Osteocyte (in vitro differentiated cells): Measurements from ENCODE around the gene DYNLL1. TPM values are rescaled to one million over a fixed set of nuclear protein-coding genes. Genes with fewer than 3 reads are reported as not detected.
"Not testable (repeated sequence)": the region's sequence is repeated elsewhere in the genome, so short reads cannot be mapped to it uniquely, and the experiment has no call there.

Source experiments
- DNase-seq: peaks from one replicate; pipeline ENCODE4 v3.0.0; 2021; ENCODE audit warnings: mixed read lengths; ENCODE audit not compliant: unreplicated experiment; ENCODE audit errors: extremely low spot score
- H3K27ac Mint-ChIP-seq: one replicate; pipeline ENCODE4 v1.8.0; 2021; ENCODE audit warnings: mild to moderate bottlenecking, mixed read lengths; ENCODE audit not compliant: unreplicated experiment
- H3K27me3 Mint-ChIP-seq: one replicate; pipeline ENCODE4 v1.8.0; 2021; ENCODE audit warnings: mixed read lengths; ENCODE audit not compliant: unreplicated experiment
- H3K36me3 Mint-ChIP-seq: one replicate; pipeline ENCODE4 v1.8.0; 2021; ENCODE audit warnings: mixed read lengths; ENCODE audit not compliant: unreplicated experiment
- H3K4me1 Mint-ChIP-seq: one replicate; pipeline ENCODE4 v1.8.0; 2021; ENCODE audit warnings: mixed read lengths; ENCODE audit not compliant: unreplicated experiment
- H3K4me3 Mint-ChIP-seq: one replicate; pipeline ENCODE4 v1.8.0; 2021; ENCODE audit warnings: mild to moderate bottlenecking, moderate library complexity, mixed read lengths; ENCODE audit not compliant: unreplicated experiment
- H3K9me3 Mint-ChIP-seq: one replicate; pipeline ENCODE4 v1.8.0; 2021; ENCODE audit warnings: mixed read lengths; ENCODE audit not compliant: unreplicated experiment
- CTCF ChIP-seq: fragments of 200-600 bp; sonication (generic); IDR thresholded peaks from 2 replicates; pipeline ENCODE4 v1.5.0; 2021; ENCODE audit warnings: antibody characterized with exemption, mild to moderate bottlenecking, moderate library complexity
- long read RNA-seq: library from polyadenylated mRNA; unstranded; transcript quantifications from one replicate; pipeline ENCODE4 v2.0.0, GENCODE V29; 2021
- total RNA-seq: library from RNA; stranded (reverse); gene quantifications from 2 replicates; pipeline ENCODE4 v1.2.1, GENCODE V29; 2021

Gene DYNLL1
- total RNA-seq = 324 and 325 TPM in 2 replicates
- long read RNA-seq, transcript DYNLL1-201 (3 exons, 720 nt) = major isoform, 59 of 72 reads
- long read RNA-seq, transcript DYNLL1-202 (3 exons, 697 nt) = minor isoform, 6 of 72 reads
- long read RNA-seq, partial matches to known transcripts = 0 of 72 reads
- long read RNA-seq, other reads (novel, unspliced or antisense) = 2 of 72 reads

- Mint-ChIP-seq H3K9me3 (no peaks in the 10 kb centered on the region), H3K4me3 (peak within 1 kb of the TSS; percentile 94), H3K36me3 (peaks cover 26% of the 10 kb centered on the region), H3K27ac (peak within 1 kb of the TSS; percentile 86), H3K27me3 (no peaks in the 10 kb centered on the region), H3K4me1 (peaks cover 33% of the 10 kb centered on the region)
- no peak for TF ChIP-seq CTCF
- peak; percentile 99 for DNase-seq
Observed at GRCh38 chr12:120495731-120496412, at the start of gene DYNLL1. TSS of gene DYNLL1 (plus strand) at chr12:120496113. CDS start at chr12:120496422, 309 bp downstream.

GRCh38 chr12:120446844-120447178, 49.1 kb upstream of the DYNLL1 start:
- not testable (repeated sequence) for H3K27me3 Mint-ChIP-seq, DNase-seq, H3K9me3 Mint-ChIP-seq
- peaks cover 26% of the 10 kb centered on the region for H3K4me1 Mint-ChIP-seq
- H3K4me3 Mint-ChIP-seq = peak overlapping the region; percentile 98
- peak overlapping the region; percentile 95 for H3K27ac Mint-ChIP-seq
- H3K36me3 Mint-ChIP-seq = peaks cover 11% of the 10 kb centered on the region

GRCh38 chr12:120447992-120448391, 47.9 kb upstream of the DYNLL1 start:
- Mint-ChIP-seq H3K4me3 (peak overlapping the region; percentile 98), H3K4me1 (peaks cover 26% of the 10 kb centered on the region), H3K27me3 (no peaks in the 10 kb centered on the region), H3K27ac (peak overlapping the region; percentile 95), H3K36me3 (peaks cover 9% of the 10 kb centered on the region), H3K9me3 (no peaks in the 10 kb centered on the region)
- TF ChIP-seq CTCF = no peak
- no peak for DNase-seq

- H3K4me3 Mint-ChIP-seq, H3K9me3 Mint-ChIP-seq, H3K27me3 Mint-ChIP-seq, DNase-seq, H3K27ac Mint-ChIP-seq, H3K4me1 Mint-ChIP-seq: not testable (repeated sequence)
- peaks cover 15% of the 10 kb centered on the region for H3K36me3 Mint-ChIP-seq
Observed at GRCh38 chr12:120452524-120452923, 43.4 kb upstream of the DYNLL1 start.

GRCh38 chr12:120453060-120453750, 42.7 kb upstream of the DYNLL1 start:
- Mint-ChIP-seq H3K4me1 (no peaks in the 10 kb centered on the region), H3K9me3 (no peaks in the 10 kb centered on the region), H3K27ac (no peak overlapping the region), H3K27me3 (no peaks in the 10 kb centered on the region), H3K36me3 (peaks cover 15% of the 10 kb centered on the region), H3K4me3 (no peak overlapping the region)
- DNase-seq = no peak
- no peak for TF ChIP-seq CTCF

GRCh38 chr12:120453977-120454376, 41.9 kb upstream of the DYNLL1 start:
- no peak overlapping the region for H3K4me3 Mint-ChIP-seq
- peaks cover 18% of the 10 kb centered on the region for H3K36me3 Mint-ChIP-seq
- H3K27ac Mint-ChIP-seq = no peak overlapping the region
- H3K9me3 Mint-ChIP-seq = no peaks in the 10 kb centered on the region
- H3K27me3 Mint-ChIP-seq = no peaks in the 10 kb centered on the region
- no peak for DNase-seq
- no peaks in the 10 kb centered on the region for H3K4me1 Mint-ChIP-seq
- peak; percentile 59 for TF ChIP-seq CTCF
